GM19035 (cell line): Measurements from ENCODE around the gene CADPS2.
A peak's percentile ranks its signal among the peaks of the same experiment; 100 is the strongest.

Source experiments
- ATAC-seq: cut with Tn5 transposase; IDR thresholded peaks from one replicate; pipeline ENCODE4 v1.9.1; 2021; ENCODE audit not compliant: unreplicated experiment

Gene CADPS2

DNA sequence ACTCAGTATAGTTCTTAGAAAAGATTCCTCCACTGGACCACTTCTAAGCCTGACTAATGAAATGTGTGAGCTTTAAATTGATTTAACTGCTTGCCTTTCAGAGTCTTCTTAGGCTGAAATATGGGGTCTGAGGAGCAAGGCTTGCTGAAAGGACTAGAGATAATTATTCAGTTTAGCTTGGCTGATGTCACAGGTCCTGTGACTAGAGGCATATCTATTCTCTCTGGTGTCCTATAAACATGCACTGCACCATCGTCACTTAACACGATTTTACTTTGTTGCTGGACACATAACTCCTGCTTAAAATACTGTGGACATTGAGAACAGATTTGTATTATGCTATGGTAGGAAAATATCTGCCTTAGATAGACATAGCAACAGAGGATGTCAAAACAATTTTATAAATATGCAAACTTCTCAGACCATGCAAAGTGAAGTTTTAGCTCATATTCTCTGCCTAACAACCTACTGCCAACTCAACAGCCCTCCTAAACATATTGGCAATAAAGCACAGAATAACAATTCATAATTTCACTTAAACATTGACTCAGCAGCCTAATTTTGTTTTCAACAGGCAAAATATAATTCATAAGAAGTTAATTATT lies 267.6 kb downstream of the CADPS2 start:
- ATAC-seq = no peak

DNA sequence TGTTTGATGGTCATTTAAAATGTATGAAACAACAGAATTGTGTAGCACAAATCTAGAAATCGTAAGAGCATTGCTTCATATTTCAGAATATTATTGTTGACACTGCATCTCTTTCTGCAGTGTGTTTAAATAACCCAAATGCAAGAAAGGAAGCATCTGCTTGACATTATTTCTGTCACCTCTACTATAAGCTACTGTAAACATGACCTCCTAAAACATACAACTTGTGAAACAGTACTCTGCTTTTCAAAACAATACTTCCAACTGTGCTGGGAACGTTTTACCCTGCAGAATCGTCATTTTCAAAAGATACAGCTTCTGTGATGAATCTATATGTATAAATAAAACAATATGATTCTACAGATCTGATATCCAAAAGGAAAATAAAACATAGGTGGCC lies 269.3 kb downstream of the CADPS2 start:
- no peak for ATAC-seq

DNA sequence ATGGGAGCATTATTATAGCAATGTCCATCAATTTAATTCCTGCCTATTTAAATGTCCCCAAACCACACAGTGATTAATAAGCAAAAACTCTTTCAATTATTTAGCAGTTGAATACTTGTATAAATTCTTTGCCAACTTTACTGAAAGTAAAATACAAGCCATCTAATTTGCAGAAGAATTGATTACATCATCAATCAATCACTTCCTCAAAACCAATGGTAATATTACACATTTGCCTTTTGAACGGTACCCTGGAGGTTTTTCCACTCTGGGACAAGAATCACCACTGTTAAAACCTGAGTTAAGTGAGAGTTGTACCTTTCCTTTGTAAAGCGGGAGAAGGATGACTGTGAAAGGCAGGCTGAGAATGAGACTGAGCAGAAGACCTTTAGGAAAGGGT lies 280.3 kb downstream of the CADPS2 start:
- no peak for ATAC-seq

DNA sequence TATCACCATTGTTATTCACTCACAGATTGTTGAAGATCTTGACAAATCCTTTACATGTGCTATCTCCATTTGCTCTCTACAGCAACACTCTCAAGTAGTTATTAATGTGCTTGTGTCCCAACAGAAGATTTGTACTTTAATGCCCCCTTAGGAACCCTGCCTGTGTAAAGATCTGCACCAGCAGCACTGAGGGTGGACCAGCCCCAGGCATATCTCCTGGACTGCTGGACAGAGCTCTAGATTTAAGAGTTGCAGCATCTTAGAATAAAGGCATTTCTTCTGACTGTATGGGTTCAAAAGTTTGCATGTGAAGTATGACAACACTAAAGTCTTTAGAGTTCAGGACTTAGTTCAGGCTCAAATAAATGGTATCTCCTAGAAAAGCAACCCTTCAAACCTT lies 282.0 kb downstream of the CADPS2 start:
- no peak for ATAC-seq

DNA sequence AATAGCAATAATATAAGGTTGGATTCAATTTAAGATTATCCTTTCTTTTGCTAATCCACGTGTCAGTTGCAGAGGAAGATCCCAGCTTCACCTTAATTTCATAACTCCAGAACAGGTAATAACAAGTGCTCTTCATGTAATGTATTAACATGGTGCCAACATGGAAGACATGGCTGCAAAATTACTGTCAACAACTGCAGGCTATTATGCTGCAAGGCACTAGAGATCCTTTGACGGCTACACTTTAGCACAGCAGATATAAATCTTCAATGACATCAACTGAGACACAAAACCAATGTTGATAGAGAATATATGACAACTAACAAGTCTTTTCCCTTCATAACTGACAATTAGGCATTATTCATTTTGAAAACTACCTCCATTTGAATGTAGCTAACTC lies 283.5 kb downstream of the CADPS2 start:
- ATAC-seq = no peak

DNA sequence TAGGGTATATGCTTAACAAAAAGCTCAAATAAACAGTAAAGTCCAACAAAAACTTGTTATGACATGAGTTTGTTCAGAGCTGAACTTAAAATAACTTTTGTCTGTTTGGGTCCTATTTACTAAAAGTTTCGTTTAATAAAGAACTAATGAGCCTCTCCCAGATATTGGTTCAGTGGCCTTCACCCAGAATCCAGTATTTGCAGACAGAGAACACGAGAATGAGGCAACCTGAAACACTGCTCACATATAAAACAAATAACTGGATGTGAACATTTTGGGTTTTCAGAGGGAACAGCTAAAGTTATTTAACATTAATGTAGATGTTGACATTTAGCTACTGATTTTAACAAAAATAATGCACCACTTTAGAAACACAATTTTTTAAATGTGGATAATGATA lies 285.6 kb downstream of the CADPS2 start:
- no peak for ATAC-seq

DNA sequence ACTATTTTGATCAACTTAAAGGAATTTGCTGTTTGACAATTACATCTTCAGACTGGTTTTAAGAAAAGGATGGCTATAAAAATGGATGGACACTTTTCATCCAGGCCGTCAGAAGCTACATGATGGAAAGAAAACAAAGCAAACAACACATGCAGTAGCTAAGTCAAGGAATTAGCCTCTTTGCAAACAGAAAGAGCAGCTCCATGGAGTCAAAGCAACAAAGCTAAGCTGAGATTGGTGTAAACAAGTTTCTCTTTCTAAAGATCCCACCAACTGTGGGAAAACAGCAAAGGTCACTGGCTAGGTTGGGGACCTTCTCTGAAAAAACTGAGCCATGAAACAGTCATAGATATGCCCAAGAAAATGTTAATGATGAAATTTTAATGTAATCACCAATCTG lies 286.2 kb downstream of the CADPS2 start:
- no peak for ATAC-seq

DNA sequence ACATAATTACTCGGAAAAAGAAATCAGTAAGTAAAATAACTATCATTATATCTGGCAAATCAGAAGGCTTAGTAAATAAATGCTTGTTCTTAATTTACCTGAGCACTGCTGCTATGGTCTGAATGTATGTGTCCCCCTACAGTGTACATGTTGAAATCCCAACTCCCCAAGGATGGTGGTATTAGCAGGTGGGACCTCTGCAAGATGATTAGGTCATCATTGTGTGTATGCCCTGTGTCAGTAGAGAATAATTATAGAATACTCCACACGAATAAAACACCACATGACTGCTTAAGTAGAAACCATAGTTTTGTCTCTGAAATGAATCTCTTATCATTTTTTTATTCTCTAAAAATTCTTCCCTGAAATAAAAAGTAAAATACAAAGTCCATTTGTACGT lies 289.0 kb downstream of the CADPS2 start:
- ATAC-seq = no peak

DNA sequence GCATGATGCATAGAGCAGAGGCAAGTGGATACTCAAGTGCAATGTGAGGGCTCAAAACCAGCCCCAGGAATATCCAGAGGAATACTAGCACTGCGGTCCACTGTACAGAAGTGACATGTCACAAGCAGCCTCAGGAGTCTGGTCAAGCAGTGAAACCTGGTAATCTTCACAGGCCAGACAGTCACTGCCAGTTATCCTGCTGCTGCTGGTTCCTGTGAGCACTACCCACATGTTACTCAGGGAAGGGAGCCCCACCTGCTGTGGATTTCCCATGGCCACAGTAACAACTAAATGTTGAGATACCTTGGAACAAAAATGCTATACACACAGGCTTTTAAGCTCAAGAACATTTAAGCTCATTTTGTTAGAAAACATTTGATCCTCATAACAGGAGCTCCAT lies 290.4 kb downstream of the CADPS2 start:
- no peak for ATAC-seq

DNA sequence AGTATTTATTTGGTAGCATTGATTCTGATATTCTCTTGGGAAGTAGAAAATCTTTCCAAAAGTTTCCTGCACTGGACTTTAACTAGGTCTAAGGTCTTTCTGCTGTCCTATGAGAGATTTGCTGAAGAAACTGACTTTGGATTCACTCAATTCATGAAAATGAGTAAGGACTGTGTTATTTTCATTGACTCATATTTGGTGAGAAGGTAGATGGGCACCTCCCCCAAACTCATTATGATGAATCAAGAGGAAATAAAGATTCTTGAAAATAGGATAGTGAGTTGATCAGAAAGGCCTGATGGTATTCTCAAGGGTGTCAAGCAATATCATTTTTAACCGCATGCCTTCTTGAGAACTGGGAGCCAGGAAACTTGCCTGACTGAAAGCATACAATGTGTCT lies 297.6 kb downstream of the CADPS2 start:
- no peak for ATAC-seq

DNA sequence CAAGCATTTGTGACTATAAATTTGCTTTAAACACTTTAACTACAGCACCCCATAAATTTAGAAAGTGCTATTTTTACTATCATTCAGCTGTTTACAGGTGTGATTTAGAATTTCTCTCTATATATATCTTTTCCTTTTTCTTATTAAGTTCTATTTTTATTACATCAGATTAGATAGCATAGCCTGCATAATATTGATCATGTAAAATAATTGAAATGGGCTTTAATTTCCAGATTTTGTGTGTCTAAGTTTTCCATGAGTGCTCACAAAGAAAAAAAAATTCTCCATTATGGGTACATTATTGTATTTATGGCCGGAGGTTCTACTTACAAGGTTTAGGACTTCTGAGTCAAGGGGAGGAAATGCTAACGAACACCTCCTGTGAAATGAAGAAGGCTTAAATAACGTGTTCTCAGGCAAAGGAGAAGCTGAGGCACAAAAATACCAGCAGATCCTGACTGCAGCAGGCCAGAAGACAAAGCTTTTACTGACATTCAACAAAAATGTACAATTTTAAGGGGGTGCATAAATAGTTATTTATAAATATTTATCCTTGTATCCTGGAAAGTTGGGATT lies 301.5 kb downstream of the CADPS2 start:
- ATAC-seq = no peak

DNA sequence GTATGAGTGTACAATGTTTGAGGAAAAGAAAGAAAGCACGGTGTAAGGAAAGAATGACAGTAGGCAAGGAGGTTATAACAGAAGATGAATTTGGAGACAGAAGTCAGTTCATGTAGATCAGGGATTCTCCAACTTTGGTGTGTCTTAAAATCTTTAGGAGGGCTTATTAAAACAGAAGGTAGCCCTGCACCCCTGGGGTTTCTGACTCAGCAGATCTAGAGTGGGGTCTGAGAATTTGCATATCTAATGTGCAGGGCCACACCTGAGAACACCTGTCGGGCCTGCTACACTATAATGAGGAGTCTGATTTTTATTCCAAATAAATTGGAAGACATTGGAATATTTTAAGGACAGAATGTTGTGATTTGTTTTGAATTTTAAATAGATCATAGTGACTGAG lies 307.9 kb downstream of the CADPS2 start:
- no peak for ATAC-seq

DNA sequence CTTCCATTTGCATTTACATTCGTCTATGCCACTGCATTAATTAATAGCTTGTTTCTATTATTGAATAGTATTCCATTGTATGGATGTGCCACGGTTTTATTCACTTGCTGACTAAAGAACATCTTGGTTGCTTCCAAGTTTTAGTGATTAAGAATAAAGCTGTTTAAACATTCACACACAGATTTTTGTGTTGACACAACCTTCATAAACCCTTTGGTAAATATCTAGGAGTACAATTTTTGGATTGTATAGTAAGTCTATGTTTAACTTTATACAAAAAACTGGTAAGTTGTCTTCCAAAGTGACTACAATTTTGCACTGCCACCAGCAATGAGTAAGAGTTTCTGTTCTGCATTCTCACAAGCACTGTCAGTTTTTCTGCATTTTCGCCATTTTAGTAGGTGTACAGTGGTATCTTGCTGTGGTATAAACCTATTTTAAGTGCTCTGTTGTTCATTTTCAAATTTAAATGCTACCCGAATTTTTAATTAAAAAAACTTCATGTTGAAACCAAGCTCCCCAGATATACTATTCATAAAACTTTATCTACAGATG lies 308.7 kb downstream of the CADPS2 start:
- peak; percentile 63 for ATAC-seq

DNA sequence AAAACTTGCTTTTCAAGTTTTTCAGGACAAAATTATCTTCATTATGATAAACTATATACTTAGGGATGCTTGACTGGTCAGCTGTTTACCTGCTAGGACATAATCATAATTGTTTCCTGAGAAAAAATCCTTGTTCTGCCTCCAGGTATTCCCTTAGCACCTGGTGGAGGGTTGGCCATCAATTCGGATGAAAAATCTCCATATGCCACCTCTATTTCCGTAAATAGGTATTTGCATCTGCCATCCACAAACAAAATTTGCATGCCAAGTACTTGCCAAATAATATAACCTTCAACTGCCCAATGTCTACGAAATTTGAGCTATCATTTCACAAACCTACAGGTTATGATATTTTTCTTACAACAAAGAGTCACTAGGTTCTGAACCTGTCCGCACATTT lies 313.6 kb downstream of the CADPS2 start:
- ATAC-seq = no peak

DNA sequence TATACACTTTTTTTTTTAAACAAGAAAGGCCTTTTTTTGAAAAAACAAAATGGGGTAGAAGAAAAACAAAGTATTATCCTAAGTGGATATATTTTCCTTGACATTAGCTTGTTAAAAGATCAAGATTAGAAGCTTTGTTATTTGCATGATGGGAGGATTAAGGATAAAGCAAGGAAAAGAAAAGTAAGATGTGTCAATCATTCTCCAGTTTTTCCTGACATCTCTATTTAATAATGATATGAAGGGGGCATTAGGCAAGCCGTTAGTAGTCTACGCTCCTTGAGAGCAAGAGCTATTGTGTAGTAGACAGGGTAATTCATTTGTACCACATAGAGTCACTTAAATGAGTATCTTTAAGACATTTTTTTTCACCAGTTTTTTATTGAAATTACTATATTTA lies 324.9 kb downstream of the CADPS2 start:
- no peak for ATAC-seq

DNA sequence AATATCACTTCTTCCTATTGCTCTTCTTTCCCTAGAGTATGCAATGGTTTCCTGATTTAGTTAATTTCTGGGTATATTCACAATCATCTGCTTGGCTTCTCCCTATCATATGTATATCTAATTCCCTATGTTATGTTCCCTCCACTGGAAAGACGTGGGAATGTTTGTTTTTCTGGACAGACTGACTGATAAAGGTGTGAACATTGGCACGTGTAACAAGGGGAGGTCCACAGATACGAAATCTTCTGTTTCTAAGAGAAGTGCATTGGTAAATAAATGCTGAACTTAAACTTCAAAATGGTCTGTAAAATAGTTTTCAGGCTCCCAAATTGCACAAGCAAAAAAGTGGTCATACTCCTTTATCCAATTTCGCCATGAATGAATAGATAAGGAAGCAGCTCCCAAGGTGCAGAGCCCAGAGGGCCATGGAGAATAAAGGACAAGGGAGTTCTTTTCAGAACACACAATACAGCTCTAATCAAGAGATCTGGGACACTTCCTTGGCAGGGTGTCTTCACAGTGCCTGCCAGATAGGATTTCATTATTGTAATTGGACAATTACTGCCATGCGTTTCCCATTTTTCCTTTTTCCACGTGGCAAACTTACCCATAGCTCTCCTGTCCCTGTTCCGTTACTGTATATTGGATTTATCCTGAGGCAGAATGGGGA lies 329.3 kb downstream of the CADPS2 start:
- no peak for ATAC-seq

DNA sequence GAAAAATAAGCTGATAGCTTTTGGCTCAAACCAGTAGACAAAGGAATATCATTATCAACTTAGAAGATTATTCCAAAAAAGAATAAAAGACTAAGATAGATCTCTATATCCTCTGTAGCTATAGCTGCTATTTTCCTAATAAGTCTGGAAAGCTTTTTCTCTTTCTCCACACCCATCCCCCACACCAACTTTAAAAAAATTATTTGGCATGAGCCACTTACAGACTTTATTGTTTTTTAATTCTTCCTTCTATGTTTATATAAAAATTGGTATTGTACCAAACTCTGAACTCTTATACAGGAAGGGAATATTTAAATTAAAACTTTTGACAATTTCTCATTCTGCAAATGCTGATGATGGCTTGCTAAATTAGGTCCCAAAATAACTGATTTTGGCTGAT lies 330.0 kb downstream of the CADPS2 start:
- ATAC-seq = no peak

DNA sequence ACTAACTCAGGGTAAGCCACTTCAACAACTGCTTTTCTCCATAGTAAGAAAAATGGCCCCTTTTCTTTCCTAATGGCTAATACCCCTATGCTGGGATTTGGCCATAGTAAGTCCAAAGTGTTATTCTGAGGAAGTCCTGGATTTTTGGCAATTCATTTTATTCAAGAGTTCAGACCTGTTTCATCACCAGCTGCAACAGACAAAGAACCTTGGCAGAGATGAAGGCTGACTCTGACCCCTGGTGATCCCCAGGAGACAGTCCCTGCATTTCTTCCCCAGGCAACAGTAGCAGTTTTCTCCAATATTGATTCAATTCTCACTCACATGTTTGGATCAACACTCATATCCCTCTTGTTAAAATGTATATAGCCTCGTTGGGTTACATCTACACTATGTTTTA lies 332.5 kb downstream of the CADPS2 start:
- ATAC-seq = no peak

DNA sequence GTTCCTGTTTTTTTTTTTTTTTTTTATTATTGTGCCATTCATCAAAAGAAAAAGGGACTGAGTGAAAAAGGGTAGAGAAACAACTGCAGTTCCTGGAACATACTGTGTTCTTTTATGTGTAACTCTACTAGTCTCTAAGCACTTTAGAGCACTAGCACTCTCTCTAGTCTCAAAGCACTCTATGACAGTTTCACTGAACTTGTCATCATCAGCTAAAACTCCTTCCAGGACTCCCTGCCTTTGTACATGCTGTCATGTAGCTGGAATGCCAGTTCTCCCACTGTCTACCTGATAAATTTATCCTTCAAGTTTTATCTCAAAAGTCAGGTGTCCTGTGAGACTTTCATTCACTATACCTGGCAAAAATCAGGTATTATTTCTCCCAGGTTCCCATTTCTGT lies 333.5 kb downstream of the CADPS2 start:
- no peak for ATAC-seq

DNA sequence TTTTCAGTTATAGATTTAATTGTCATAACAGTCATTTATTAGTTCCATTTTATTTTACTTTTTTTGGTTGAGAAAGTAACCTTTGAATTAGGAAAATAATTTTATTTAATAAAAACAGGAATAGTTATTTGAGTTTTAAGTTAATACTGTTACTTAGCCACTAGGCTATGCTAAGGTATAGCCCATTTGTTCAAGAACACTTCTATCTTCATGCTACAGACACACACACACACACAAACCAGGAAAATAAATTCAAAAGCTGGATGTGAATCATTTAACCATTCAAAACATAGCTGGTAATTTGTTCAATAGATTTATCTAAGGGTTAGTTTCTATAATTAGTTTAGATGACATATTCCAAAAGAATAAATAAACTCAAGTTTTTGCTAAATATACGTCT lies 335.7 kb downstream of the CADPS2 start:
- ATAC-seq = no peak

DNA sequence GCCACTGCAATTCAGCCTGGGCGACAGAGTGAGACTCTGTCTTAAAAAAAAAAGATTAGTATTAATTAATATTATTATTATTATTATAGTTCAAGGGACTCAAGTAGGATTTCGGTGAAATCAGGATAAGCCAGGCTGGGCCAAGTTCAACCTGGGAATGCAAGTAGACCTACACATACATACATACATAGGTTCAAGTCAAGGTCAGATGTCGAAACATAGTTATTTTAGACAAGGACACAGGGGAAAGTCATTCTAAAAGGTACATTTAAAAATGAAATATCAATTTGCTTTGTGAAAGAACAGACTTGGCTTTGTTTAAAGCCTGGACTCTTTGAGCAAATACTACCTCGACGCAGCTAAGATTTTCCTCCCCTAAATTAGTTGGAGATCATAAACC lies 336.7 kb downstream of the CADPS2 start:
- ATAC-seq = no peak

DNA sequence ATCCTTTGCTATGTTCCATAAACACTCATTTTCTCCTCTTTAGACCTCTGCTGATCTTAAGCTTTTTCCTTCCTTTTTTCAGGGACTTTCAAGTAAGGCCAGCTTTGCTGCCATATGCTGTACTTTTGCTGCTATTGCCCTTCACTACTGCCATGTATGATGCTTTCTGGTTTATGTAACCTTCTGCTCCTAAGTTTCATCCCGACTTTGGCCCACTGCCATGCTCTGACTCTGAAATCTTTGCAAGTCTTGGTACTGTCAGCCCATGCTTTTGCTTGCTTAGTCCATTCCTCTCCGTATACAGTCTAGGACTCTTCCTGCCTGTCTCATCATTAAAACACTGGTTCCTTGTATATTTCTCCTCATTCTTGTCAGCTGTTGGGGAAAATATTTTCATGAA lies 339.8 kb downstream of the CADPS2 start:
- no peak for ATAC-seq

DNA sequence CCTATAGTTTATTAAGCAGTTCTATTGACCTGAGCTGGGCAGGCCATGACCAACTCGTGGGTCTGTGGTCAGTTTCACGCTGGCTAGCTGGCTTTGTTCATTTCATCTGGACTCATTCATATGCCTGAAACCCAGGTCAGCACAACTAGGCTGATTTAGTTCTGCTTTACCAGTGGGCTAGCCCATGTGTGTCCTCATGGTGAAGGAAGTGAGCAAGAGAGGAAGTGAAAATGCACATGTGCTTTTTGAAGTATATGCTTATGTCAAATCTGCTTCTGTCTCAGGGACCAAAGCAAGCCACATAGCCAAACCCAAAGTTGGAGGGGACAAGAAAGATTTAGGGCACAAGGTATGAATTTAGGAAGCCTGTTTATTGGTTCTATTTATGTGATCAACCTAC lies 341.8 kb downstream of the CADPS2 start:
- ATAC-seq = peak; percentile 91
